ENCODE results near the gene IL23R.

The IL23R gene

GRCh38 chr1:67241200-67241746 is 75.0 kb downstream of the IL23R start:
- no peak for DNase-seq (ENCODE audit: low read depth, low spot score)

GRCh38 chr1:67242016-67242415 is 75.8 kb downstream of the IL23R start:
- DNase-seq (ENCODE audit: low read depth, low spot score) = no peak

GRCh38 chr1:67250051-67250653 is 83.9 kb downstream of the IL23R start:
- no peak for DNase-seq (ENCODE audit: low read depth, low spot score)

GRCh38 chr1:67256291-67257172 is 90.3 kb downstream of the IL23R start:
- no peak for DNase-seq (ENCODE audit: low read depth, low spot score)

GRCh38 chr1:67257173-67257535 is 90.9 kb downstream of the IL23R start:
- DNase-seq (ENCODE audit: low read depth, low spot score) = no peak

- no peak for DNase-seq (ENCODE audit: low read depth, low spot score)
These were observed 95.4 kb downstream of the IL23R start for GRCh38 chr1:67261680-67262079.

GRCh38 chr1:67262735-67263134 is 96.5 kb downstream of the IL23R start:
- DNase-seq (ENCODE audit: low read depth, low spot score) = no peak

GRCh38 chr1:67264152-67264551 is 97.9 kb downstream of the IL23R start:
- DNase-seq (ENCODE audit: low read depth, low spot score) = no peak

- DNase-seq (ENCODE audit: low read depth, low spot score) = no peak
These were observed 98.6 kb downstream of the IL23R start for GRCh38 chr1:67264899-67265298.

- no peak for DNase-seq (ENCODE audit: low read depth, low spot score)
These were observed 102.8 kb downstream of the IL23R start for GRCh38 chr1:67269061-67269460.

GRCh38 chr1:67270541-67270940 is 104.3 kb downstream of the IL23R start:
- DNase-seq (ENCODE audit: low read depth, low spot score) = no peak

GRCh38 chr1:67273591-67273990 is 107.3 kb downstream of the IL23R start:
- no peak for DNase-seq (ENCODE audit: low read depth, low spot score)

- no peak for DNase-seq (ENCODE audit: low read depth, low spot score)
These were observed 108.5 kb downstream of the IL23R start for GRCh38 chr1:67274623-67275325.

GRCh38 chr1:67280696-67281095 is 114.4 kb downstream of the IL23R start:
- DNase-seq (ENCODE audit: low read depth, low spot score) = no peak

- DNase-seq (ENCODE audit: low read depth, low spot score) = no peak
These were observed 115.0 kb downstream of the IL23R start for GRCh38 chr1:67281244-67281643.

- DNase-seq (ENCODE audit: low read depth, low spot score) = peak; percentile 72
These were observed 119.7 kb downstream of the IL23R start for GRCh38 chr1:67285780-67286488.

GRCh38 chr1:67290236-67290635 is 124.0 kb downstream of the IL23R start:
- peak; percentile 53 for DNase-seq (ENCODE audit: low read depth, low spot score)

- DNase-seq (ENCODE audit: low read depth, low spot score) = no peak
These were observed 128.8 kb downstream of the IL23R start for GRCh38 chr1:67294836-67295617.

GRCh38 chr1:67298762-67299161 is 132.5 kb downstream of the IL23R start:
- DNase-seq (ENCODE audit: low read depth, low spot score) = no peak

GRCh38 chr1:67299296-67299695 is 133.0 kb downstream of the IL23R start:
- DNase-seq (ENCODE audit: low read depth, low spot score) = no peak

- DNase-seq (ENCODE audit: low read depth, low spot score) = peak; percentile 38
These were observed 134.3 kb downstream of the IL23R start for GRCh38 chr1:67300561-67300960.
